CD14-positive monocyte (primary cell): ENCODE data around the gene AGA. TPM values are rescaled to one million over a fixed set of nuclear protein-coding genes. Genes with fewer than 3 reads are reported as not detected.

ENCODE experiments used
- DNase-seq, 3 donors: peaks; one replicate each; pipeline ENCODE4 v3.0.0-alpha.2; 2011 to 2022
- H2AFZ ChIP-seq: 2 replicates; pipeline ENCODE4 v1.6.0; 2012; ENCODE audit warnings: mild to moderate bottlenecking, low read depth, low read length, inconsistent platforms; ENCODE audit not compliant: insufficient read depth, poor library complexity, severe bottlenecking
- H3K27ac ChIP-seq, 2 donors: 1 replicate in 1 of 2; 2 replicates in 1 of 2; pipeline ENCODE4 v1.5.1; 2012 to 2013; ENCODE audit warnings: low read length in 2 of 2, control low read depth in 1 of 2, inconsistent platforms in 1 of 2, low read depth in 1 of 2, mild to moderate bottlenecking in 1 of 2
- H3K27me3 ChIP-seq, 2 donors: one replicate each; pipeline versions ENCODE4 v1.6.0 to v1.6.1; 2011 to 2013; ENCODE audit warnings: low read length in 2 of 2; ENCODE audit not compliant: control insufficient read depth in 2 of 2, insufficient read depth in 2 of 2
- H3K36me3 ChIP-seq, 2 donors: replicated peaks in 1 of 2; 1 replicate in 1 of 2; 2 replicates in 1 of 2; pipeline versions ENCODE4 v1.5.1 to v1.6.1; 2012 to 2013; ENCODE audit warnings: low read length in 2 of 2, control low read depth in 1 of 2, inconsistent platforms in 1 of 2, mild to moderate bottlenecking in 1 of 2; ENCODE audit not compliant: insufficient read depth in 2 of 2, control insufficient read depth in 1 of 2
- H3K4me1 ChIP-seq, 2 donors: 1 replicate in 1 of 2; 2 replicates in 1 of 2; pipeline versions ENCODE4 v1.5.1 to v1.6.1; 2012 to 2013; ENCODE audit warnings: low read length in 2 of 2, control low read depth in 1 of 2, inconsistent platforms in 1 of 2, mild to moderate bottlenecking in 1 of 2, moderate library complexity in 1 of 2; ENCODE audit not compliant: insufficient read depth in 2 of 2, control insufficient read depth in 1 of 2
- H3K4me2 ChIP-seq: replicated peaks from 2 replicates; pipeline ENCODE3; 2012; ENCODE audit warnings: low read length, moderate library complexity, mild to moderate bottlenecking; ENCODE audit not compliant: poor library complexity, severe bottlenecking; ENCODE audit errors: extremely low read depth
- H3K4me3 ChIP-seq, 3 experiments: fragments of 200-600 bp in 1 of 3; sonication (generic) in 1 of 3; replicated peaks in 1 of 3; 1 replicate in 2 of 3; 2 replicates in 1 of 3; pipeline ENCODE4 v1.5.1; 2011 to 2013; ENCODE audit warnings: low read length in 3 of 3, mild to moderate bottlenecking in 3 of 3, control low read depth in 2 of 3, low read depth in 2 of 3, inconsistent platforms in 1 of 3, moderate library complexity in 1 of 3
- H3K79me2 ChIP-seq: 2 replicates; pipeline ENCODE4 v1.6.0; 2012; ENCODE audit warnings: mild to moderate bottlenecking, control low read depth, inconsistent platforms, low read length, moderate library complexity; ENCODE audit not compliant: insufficient read depth
- H3K9ac ChIP-seq: 2 replicates; pipeline ENCODE4 v1.6.0; 2017; ENCODE audit warnings: low read length, mild to moderate bottlenecking; ENCODE audit not compliant: insufficient read depth, poor library complexity, severe bottlenecking
- H3K9me3 ChIP-seq, 2 donors: replicated peaks in 1 of 2; 1 replicate in 1 of 2; 2 replicates in 1 of 2; pipeline versions ENCODE4 v1.5.1 to v1.6.1; 2012 to 2013; ENCODE audit warnings: low read length in 2 of 2, control low read depth in 1 of 2; ENCODE audit not compliant: control insufficient read depth in 1 of 2, insufficient read depth in 1 of 2
- H4K20me1 ChIP-seq: 2 replicates; pipeline ENCODE4 v1.6.0; 2012; ENCODE audit warnings: mild to moderate bottlenecking, low read length, control low read depth, moderate library complexity; ENCODE audit not compliant: insufficient read depth
- H3K27ac Mint-ChIP-seq, 7 donors: one replicate each; pipeline ENCODE4 v1.8.0; 2020; ENCODE audit warnings: mild to moderate bottlenecking in 7 of 7, mixed read lengths in 7 of 7, moderate library complexity in 6 of 7, inconsistent platforms in 2 of 7
- H3K27me3 Mint-ChIP-seq, 3 donors: one replicate each; pipeline ENCODE4 v1.8.0; 2021 to 2022; ENCODE audit warnings: low read depth in 3 of 3, mild to moderate bottlenecking in 3 of 3, mixed read lengths in 3 of 3, moderate library complexity in 3 of 3, inconsistent platforms in 1 of 3
- H3K36me3 Mint-ChIP-seq, 2 donors: one replicate each; pipeline ENCODE4 v1.8.0; 2020; ENCODE audit warnings: mixed read lengths in 2 of 2, inconsistent platforms in 1 of 2, mild to moderate bottlenecking in 1 of 2
- H3K4me1 Mint-ChIP-seq: one replicate; pipeline ENCODE4 v1.8.0; 2020; ENCODE audit warnings: mild to moderate bottlenecking, mixed read lengths
- H3K4me3 Mint-ChIP-seq, 2 donors: one replicate each; pipeline ENCODE4 v1.8.0; 2020; ENCODE audit warnings: mild to moderate bottlenecking in 2 of 2, mixed read lengths in 2 of 2, moderate library complexity in 1 of 2
- H3K9me3 Mint-ChIP-seq, 7 donors: one replicate each; pipeline ENCODE4 v1.8.0; 2020 to 2022; ENCODE audit warnings: mixed read lengths in 7 of 7, mild to moderate bottlenecking in 6 of 7, moderate library complexity in 6 of 7, inconsistent platforms in 2 of 7
- WGBS: methylation state at CpG from one replicate; pipeline ENCODE4 v1.1.5; 2013; ENCODE audit warnings: missing lambda C conversion rate; ENCODE audit not compliant: insufficient coverage; 5-methylcytosine and 5-hydroxymethylcytosine counted together
- intact Hi-C, 2 donors: fragments of 100-400 bp; cut with micrococcal nuclease; formaldehyde crosslinking; loops; one replicate each; pipeline versions ENCODE4 v1.15.0 to v1.15.1; 2023
- polyA plus RNA-seq, 3 donors: library from polyadenylated mRNA; depleted of rRNA in 1 of 3; unstranded in 2 of 3; stranded (reverse) in 1 of 3; fragments of 300-500 nt in 2 of 3; fragments of >200 nt in 1 of 3; fragmentation: Illumina TruSeq in 2 of 3; gene quantifications; 1 replicate in 2 of 3; 2 replicates in 1 of 3; pipeline ENCODE4 v1.2.3, GENCODE V29; 2012 to 2021
- TF ChIP-seq, protein P1 (sequence below): fragments of 200-600 bp; IDR thresholded peaks from one replicate; pipeline ENCODE4 v1.8.0; 2022; ENCODE audit warnings: antibody characterized with exemption, mild to moderate bottlenecking

AGA gene
- polyA plus RNA-seq, 3 donors: 23.0 to 43.1 (median 27.4) TPM

DNA sequence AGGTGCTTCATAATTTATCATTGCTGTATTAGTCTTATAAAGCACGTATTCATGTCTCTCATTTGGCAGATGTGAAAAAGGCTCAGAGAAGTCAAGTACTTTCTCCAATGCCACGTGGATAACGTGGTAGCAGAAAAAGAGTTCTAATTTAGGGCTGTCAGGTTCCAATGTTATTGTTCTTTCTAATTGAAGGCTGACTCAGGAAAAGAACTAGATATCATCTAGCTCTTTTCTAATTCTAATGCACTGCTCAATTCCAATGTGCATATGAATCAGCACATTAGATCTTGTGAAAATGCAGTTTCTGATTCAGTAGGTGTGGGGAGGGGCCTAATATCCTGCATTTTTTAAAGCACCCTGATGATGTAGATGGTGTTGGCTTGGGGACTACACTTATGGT, 22.8 kb downstream of the AGA start:
- H4K20me1 ChIP-seq: no peaks in the 10 kb centered on the region
- H3K4me3 ChIP-seq: no peak overlapping the region
- H3K27me3 Mint-ChIP-seq: no peaks in the 10 kb centered on the region
- H3K27ac ChIP-seq: no peak overlapping the region
- no peaks in the 10 kb centered on the region for H3K79me2 ChIP-seq
- intact Hi-C loops: no loop called here
- H3K4me1 Mint-ChIP-seq: no peaks in the 10 kb centered on the region
- no peaks in the 10 kb centered on the region for H3K9me3 ChIP-seq
- no peak overlapping the region for H3K9ac ChIP-seq
- H3K4me1 ChIP-seq: no peaks in the 10 kb centered on the region
- no peak overlapping the region for H3K4me3 Mint-ChIP-seq
- H3K36me3 Mint-ChIP-seq: no peaks in the 10 kb centered on the region
- TF ChIP-seq, protein P1, sequence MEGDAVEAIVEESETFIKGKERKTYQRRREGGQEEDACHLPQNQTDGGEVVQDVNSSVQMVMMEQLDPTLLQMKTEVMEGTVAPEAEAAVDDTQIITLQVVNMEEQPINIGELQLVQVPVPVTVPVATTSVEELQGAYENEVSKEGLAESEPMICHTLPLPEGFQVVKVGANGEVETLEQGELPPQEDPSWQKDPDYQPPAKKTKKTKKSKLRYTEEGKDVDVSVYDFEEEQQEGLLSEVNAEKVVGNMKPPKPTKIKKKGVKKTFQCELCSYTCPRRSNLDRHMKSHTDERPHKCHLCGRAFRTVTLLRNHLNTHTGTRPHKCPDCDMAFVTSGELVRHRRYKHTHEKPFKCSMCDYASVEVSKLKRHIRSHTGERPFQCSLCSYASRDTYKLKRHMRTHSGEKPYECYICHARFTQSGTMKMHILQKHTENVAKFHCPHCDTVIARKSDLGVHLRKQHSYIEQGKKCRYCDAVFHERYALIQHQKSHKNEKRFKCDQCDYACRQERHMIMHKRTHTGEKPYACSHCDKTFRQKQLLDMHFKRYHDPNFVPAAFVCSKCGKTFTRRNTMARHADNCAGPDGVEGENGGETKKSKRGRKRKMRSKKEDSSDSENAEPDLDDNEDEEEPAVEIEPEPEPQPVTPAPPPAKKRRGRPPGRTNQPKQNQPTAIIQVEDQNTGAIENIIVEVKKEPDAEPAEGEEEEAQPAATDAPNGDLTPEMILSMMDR: no peak
- no peaks in the 10 kb centered on the region for H3K36me3 ChIP-seq
- H3K27me3 ChIP-seq: no peaks in the 10 kb centered on the region
- no peak for DNase-seq
- no peak overlapping the region for H3K27ac Mint-ChIP-seq
- no peak overlapping the region for H2AFZ ChIP-seq
- H3K9me3 Mint-ChIP-seq: peaks cover 2 to 22% (median 6%) of the 10 kb centered on the region in 7 donors
- 100% methylated on average over 1 of the region's 3 CpGs for WGBS
- H3K4me2 ChIP-seq: no peak overlapping the region

DNA sequence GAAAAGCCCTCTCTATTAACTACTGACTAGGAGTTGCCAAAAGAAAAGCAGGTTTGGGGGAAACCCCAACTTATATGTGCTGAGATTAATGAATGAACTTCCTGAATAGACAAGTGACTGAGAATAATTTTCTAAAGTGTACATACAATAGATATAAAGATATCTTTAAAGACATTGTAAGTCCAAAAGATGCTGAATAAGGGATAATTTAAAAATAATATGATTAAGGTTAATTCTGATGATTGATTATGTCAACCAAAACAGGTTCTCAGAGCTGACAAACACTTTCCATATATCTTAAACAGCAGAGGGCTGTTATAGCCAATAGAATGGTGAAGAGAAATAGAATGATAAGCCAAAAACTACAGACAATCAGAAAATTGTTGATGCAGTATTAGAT, 28.6 kb downstream of the AGA start:
- Mint-ChIP-seq H3K27me3 (no peaks in the 10 kb centered on the region), H3K36me3 (no peaks in the 10 kb centered on the region), H3K27ac (no peak overlapping the region), H3K9me3 (peaks cover 0 to 14% (median 3%) of the 10 kb centered on the region in 7 donors), H3K4me1 (no peaks in the 10 kb centered on the region), H3K4me3 (no peak overlapping the region)
- no peak for DNase-seq
- Histone ChIP-seq H3K27ac (no peak overlapping the region), H3K4me1 (no peaks in the 10 kb centered on the region), H3K9ac (no peak overlapping the region), H4K20me1 (no peaks in the 10 kb centered on the region), H3K4me3 (no peak overlapping the region), H3K27me3 (no peaks in the 10 kb centered on the region), H3K9me3 (no peaks in the 10 kb centered on the region), H3K79me2 (no peaks in the 10 kb centered on the region), H3K36me3 (no peaks in the 10 kb centered on the region), H2AFZ (no peak overlapping the region), H3K4me2 (no peak overlapping the region)
- TF ChIP-seq, protein P1: no peak
- intact Hi-C loops: no loop called here
